Adrenal gland (tissue), 5 donors: ENCODE results near the gene MT1F.
"Not testable (repeated sequence)": the region's sequence is repeated elsewhere in the genome, so short reads cannot be mapped to it uniquely, and the experiment has no call there.

ENCODE experiments used
- POLR2A ChIP-seq, 2 donors: fragments of 450-650 bp; IDR thresholded peaks; one replicate each; pipeline ENCODE4 v1.6.1; 2017; ENCODE audit warnings: antibody characterized with exemption in 2 of 2, mild to moderate bottlenecking in 2 of 2, moderate library complexity in 1 of 2
- TF ChIP-seq, protein P1 (sequence below), 6 experiments: fragments of 450-650 bp in 4 of 6; fragments of 200-600 bp in 2 of 6; sonication (generic) in 1 of 6; IDR thresholded peaks; 1 replicate in 5 of 6; 2 replicates in 1 of 6; pipeline versions ENCODE4 v1.5.1 to v1.8.0; 2016 to 2021; ENCODE audit warnings: antibody characterized with exemption in 6 of 6, mild to moderate bottlenecking in 2 of 6, moderate library complexity in 1 of 6
- donor health status: DM: no; HTN: no; CAD: no.

DNA sequence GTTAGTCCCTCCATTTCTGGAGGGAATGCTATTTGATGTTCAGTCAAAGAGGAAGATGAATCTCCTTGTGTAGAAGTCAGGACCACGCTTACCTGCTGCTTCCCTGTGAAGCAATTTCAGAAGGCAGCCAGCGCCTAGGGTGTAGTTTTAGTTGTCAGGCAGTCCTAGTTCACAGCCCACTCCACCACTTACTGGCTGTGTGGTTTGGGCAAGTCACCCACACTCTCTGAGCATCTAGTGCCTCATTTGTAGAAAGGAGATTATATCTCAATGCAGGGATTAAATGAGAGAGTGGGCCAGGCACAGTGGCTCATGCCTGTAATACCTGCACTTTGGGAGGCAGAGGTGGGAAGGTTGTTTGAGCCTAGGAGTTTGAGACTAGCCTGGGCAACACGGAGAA is 14.4 kb downstream of the MT1F start:
- TF ChIP-seq, protein P1, sequence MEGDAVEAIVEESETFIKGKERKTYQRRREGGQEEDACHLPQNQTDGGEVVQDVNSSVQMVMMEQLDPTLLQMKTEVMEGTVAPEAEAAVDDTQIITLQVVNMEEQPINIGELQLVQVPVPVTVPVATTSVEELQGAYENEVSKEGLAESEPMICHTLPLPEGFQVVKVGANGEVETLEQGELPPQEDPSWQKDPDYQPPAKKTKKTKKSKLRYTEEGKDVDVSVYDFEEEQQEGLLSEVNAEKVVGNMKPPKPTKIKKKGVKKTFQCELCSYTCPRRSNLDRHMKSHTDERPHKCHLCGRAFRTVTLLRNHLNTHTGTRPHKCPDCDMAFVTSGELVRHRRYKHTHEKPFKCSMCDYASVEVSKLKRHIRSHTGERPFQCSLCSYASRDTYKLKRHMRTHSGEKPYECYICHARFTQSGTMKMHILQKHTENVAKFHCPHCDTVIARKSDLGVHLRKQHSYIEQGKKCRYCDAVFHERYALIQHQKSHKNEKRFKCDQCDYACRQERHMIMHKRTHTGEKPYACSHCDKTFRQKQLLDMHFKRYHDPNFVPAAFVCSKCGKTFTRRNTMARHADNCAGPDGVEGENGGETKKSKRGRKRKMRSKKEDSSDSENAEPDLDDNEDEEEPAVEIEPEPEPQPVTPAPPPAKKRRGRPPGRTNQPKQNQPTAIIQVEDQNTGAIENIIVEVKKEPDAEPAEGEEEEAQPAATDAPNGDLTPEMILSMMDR (IDR thresholded peaks at IDR 0.05) = not testable (repeated sequence)
- not testable (repeated sequence) for TF ChIP-seq POLR2A (IDR thresholded peaks at IDR 0.05)
